Endothelial cell of umbilical vein (primary cell): ENCODE measurements around the gene RNF157.

Experiments
- CTCF ChIP-seq, 2 donors: IDR thresholded peaks; 1 replicate in 1 of 2; 2 replicates in 1 of 2; pipeline ENCODE4 v1.5.1; 2011; ENCODE audit warnings: low read length in 2 of 2, mild to moderate bottlenecking in 2 of 2, moderate library complexity in 2 of 2, control low read depth in 1 of 2, inconsistent platforms in 1 of 2, low read depth in 1 of 2; ENCODE audit not compliant: insufficient read depth in 1 of 2; ENCODE audit errors: extremely low read depth in 1 of 2
- EZH2 ChIP-seq: IDR thresholded peaks from 2 replicates; pipeline ENCODE4 v1.6.1; 2012; ENCODE audit warnings: borderline replicate concordance, low read depth, mild to moderate bottlenecking, moderate library complexity, low read length, inconsistent platforms; ENCODE audit not compliant: severe bottlenecking
- FOS ChIP-seq: IDR thresholded peaks from 2 replicates; pipeline ENCODE4 v1.6.1; 2011; ENCODE audit warnings: mild to moderate bottlenecking, low read length, moderate library complexity, borderline replicate concordance; ENCODE audit not compliant: insufficient read depth
- JUN ChIP-seq: IDR thresholded peaks from 2 replicates; pipeline ENCODE4 v1.6.1; 2011; ENCODE audit warnings: borderline replicate concordance, low read depth; ENCODE audit not compliant: insufficient read length, insufficient read depth
- MAX ChIP-seq: IDR thresholded peaks from 2 replicates; pipeline ENCODE4 v1.6.1; 2011; ENCODE audit not compliant: insufficient read depth, insufficient read length
- MYC ChIP-seq: IDR thresholded peaks from one replicate; pipeline ENCODE4 v1.6.1; 2011; ENCODE audit warnings: mild to moderate bottlenecking, low read depth, low read length
- POLR2A ChIP-seq: IDR thresholded peaks from 2 replicates; pipeline ENCODE4 v1.6.1; 2012; ENCODE audit warnings: low read depth, mild to moderate bottlenecking, control low read depth, low read length
- POLR2AphosphoS5 ChIP-seq: IDR thresholded peaks from 2 replicates; pipeline ENCODE4 v1.6.1; 2012; ENCODE audit warnings: low read depth, mild to moderate bottlenecking, control low read depth, low read length, moderate library complexity; ENCODE audit not compliant: insufficient read depth

DNA sequence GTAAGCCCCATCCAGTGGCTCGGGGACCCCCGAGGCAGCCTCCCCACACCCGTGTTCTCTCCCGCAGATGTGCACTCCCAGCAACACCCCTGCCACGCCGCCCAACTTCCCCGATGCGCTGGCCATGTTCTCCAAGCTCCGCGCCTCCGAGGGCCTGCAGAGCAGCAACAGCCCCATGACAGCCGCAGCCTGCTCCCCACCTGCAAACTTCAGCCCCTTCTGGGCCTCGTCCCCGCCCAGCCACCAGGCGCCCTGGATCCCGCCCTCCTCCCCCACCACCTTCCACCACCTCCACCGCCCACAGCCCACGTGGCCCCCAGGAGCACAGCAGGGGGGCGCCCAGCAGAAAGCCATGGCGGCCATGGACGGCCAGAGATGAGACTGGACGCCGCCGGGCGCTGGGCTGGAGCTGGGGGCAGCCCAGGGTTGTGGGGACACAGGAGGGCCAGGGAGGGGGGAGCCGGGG is 29.9 kb upstream of the RNF157 start:
- no peak for TF ChIP-seq CTCF (IDR thresholded peaks at IDR 0.05; ENCODE audit: extremely low read depth in 1 of 2, insufficient read depth in 1 of 2, low read depth in 1 of 2, low read length in 2 of 2)
- TF ChIP-seq EZH2: no peak
- TF ChIP-seq FOS: no peak
- no peak for TF ChIP-seq JUN
- TF ChIP-seq POLR2A: no peak
- no peak for TF ChIP-seq POLR2AphosphoS5
- no peak for TF ChIP-seq MYC
- no peak for TF ChIP-seq MAX
